Measurements from ENCODE around the gene TM4SF4.

The TM4SF4 gene

DNA sequence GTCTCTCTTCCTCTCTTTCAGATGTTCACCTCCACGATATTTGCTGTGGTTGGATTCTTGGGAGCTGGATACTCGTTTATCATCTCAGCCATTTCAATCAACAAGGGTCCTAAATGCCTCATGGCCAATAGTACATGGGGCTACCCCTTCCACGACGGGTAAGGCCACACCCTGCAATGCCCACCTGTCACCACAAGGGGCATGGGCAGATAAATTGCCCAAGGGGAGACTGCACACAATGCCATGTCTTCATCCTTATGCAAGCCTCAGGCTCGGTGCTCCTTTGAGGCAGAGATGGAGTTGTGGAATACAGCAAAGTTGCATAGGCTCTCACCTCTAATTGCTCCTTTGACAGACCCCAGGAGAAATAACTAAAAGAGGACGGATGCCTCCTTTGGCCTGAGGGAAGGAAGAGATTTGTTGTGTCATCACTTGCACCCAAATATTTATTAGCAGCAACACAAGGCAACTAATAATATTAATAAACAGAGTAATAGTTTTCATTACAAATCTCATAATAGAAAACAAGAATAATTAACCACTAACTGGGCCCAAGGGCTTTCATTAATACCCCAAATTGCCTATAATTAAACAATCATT lies 13.2 kb downstream of the TM4SF4 start:
- DNase-seq (ENCODE audit: low read depth), result no peak

DNA sequence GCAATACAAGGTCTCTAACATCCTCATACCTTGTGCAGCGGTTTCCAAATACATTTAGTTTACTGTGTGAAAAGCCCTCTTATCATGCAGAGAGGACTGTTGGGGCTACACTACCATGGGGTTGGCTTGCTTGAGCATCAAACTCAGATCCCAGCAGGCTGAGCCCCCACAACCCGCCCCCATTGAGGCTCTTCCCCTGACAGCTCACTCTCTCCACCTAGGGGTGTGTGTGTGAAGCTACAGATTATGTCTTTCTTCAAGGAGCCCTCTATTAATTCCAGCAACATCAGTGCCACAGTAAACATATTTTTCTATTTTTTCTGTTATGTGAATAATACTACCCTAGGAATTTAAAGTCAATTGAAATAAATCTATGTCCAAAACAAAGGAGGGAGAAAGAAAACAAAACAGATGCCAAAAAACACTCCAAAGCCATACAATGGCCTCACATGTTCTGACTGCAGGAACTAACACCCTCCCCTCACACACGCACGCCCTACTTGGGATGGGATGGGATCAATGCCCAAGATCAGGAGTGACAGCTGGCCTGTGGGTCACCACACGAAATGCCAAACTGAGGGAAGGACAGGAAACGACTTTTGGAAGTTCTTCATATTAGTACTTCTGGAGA lies 14.7 kb downstream of the TM4SF4 start:
- DNase-seq (ENCODE audit: low read depth), result no peak

DNA sequence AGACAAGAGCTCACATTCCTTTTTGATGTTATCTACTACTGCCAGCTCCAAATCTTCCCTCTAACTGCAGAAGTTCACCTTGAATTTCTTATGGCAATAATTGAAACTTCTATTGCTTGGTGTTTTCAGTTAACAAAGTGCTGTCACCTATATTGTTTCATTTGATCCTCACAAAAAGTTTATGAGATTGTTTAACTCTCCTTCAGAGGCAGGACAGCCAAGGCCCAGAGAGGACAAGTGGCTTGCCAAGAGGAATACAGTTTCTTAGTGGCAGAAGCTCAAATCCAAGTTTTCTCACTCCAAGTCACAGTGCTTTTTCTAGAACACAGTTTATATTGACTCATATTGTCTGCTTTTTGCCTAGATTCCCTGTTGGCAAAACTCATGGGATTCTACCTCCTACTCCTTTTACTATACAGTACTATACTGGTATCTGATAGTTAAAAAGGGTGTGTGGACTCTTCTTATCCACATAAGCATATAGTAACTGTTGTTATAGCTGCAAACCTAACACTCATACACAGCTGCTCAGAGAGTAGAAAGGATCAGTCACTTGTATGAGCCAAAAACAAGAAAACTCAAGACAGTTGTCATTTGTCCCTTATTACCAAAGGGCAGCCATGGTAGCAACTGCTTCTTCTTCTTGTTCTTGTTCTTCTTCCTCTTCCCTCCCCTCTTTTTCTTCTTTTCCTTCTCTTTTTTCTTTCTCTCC lies 15.9 kb downstream of the TM4SF4 start:
- DNase-seq (ENCODE audit: low read depth), result no peak

DNA sequence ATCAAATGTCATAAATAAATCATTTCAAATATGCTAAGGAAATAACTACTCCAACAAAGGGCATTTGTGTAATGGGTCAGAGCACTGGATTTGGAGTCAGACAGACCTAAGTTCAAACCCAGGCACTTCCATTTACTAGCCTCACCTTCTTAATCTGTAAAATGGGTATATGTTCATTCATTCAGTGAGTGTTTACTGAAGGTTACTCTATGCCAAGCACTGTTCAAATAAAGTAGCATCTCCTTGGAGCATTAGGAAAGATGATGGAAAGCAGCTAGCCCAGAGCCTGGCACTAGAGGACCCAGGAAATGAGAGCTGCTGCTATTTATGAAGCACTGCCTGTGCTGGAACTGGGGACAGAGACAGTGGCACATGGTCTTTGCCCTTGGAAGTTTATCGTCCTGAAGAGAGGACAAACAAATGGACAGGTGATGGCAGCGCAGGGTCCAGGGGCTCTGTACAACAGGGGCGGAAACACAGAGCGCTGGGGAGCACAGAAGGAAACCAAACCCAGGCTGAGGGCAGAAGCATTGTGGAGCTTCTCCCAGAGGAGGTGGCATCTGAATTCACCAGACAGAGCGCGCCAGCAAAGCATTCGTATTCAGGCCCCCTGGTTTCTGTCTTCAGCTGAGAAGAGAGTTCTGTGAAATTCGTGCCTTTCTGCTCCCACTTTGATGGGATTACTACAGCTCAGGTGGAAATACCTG lies 19.0 kb downstream of the TM4SF4 start:
- DNase-seq (ENCODE audit: low read depth), result no peak

DNA sequence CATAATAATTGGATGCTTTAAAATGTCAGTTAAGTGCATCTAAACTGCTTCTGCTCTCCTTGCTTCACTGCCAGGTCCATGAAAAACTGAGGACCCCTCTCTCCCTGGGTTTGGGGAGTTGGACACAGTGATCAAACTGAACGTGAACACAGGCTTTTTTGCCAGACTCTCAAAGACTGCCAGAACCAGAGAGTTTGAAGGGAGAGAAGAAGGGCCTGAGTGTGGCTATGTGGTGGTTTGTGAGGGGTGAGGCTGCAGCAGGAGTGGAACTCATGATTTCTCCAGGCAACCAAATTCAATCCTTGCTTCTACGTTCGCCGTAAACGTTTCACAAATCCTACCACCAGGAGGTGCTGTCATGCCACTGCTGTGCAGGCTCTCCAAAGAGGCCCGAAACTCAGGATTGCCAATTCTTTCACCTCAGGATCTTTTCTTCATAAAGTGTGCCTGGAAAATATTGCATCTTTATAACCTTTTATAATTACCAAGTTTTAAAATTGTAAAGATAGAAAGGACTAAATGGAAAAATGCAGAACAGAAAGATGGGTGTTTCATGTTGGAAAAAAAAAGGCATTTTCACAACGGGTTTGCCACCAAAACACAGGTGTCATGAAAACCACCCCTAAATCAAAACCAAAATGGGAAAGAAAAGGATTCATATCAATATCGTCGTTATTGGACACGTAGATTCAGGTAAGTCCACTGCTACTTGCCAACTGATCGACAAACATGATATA lies 19.7 kb downstream of the TM4SF4 start:
- DNase-seq (ENCODE audit: low read depth), result no peak

DNA sequence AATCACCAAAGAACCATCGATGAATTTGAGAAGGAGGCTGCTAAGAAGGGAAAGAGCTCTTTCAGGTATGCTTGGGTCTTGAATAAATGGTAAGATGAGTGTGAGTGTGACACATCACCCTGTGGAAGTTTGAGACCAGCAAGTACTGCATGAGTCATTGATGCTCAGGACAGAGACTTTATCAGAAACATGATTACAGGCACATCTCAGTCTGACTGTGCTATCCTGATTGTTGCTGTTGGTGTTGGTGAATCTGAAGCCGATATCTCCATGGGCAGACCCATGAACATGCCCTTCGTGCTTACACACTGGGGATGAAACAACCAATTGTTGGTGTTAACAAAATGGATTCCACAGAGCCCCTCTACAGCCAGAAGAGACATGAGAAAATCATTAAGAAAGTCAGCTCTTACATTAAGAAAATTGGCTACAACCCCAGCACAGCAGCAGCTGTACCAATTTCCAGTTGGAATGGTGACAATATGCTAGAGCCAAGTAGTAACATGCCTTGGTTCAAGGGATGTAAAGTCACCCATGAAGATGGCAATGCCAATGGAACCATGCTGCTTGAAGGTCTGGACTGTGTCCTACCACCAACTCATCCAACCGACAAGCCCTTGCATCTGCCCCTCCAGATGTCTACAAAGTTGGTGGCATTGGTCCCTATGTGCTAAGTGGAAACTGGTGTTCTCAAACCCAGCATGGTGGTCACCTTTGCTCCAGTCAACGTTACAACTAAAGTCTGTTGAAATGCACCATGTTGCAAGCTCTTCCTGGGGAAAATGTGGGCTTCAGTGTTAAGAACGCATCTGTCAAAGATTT lies 20.5 kb downstream of the TM4SF4 start:
- no peak for DNase-seq (ENCODE audit: low read depth)

DNA sequence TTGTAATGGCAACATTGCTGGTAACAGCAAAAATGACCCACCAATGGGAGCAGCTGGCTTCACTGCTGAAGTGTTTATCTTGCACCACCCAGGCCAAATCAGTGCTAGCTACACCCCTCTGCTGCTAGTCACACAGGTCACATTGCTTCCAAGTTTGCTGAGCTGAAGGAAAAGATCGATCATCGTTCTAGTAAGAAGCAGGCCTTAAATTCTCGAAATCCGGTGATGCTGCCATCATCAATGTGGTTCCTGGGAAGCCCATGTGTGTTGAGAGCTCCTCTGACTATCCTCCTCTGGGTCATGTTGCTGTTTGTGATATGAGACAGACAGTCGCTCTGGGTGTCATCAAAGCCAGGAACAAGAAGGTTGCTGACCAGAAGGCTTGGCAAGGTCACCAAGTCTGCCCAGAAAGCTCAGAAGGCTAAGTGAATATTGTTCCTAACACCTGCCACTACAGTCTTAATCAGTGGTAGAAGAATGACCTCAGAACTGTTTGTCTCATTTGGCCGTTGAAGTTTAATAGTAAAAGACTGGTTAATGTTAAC lies 21.2 kb downstream of the TM4SF4 start:
- no peak for DNase-seq (ENCODE audit: low read depth)

DNA sequence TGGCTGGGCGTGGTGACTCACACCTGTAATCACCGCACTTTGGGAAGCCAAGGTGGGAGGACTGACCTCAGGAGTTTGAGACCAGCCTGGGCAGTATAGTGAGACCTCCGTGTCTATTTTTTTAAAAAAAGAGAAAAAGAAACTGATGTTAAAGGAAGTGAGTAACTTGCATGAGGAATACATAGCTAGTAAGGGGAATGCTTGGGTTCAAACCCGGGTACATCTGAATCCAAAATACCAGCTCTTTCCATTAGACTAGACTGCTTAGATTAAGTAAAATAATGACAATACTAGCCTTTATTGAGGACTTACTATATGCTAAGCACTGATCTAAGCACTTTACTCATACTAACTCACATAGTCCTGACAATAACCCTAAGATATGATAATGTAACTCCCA lies 22.4 kb downstream of the TM4SF4 start:
- DNase-seq (ENCODE audit: low read depth), result no peak

DNA sequence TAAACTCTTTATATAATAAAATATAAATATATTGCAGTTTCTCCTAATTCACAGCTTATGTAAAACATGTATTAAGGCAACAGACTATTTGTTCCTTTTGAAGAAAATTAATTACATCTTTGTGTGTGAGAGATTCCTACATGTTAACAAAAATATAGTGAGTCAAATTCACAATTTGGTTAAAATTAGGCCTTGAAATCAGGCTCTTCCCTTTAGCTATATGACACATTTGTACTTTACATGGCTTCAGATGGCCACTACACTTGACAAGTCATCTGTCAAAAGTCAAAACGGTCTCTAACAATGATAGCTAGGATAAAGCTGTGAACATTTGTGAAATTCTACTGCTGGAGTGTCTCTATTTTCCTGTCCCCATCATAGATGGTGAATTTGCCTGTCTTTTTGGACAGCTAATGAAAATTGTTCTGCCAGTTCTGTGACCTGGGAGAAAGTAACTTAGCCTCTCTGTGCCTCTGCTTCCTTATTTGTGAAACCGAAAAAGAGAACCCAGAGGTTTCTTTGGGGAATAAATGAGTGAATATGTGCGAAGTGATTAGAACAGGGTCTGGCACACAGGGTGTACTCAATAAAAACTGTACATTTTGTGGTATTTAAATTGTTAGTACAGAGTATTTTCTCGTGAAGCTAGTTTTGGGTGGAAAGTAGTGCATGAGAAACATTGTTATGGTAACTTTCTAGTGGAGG lies 23.6 kb downstream of the TM4SF4 start:
- no peak for DNase-seq (ENCODE audit: low read depth)

DNA sequence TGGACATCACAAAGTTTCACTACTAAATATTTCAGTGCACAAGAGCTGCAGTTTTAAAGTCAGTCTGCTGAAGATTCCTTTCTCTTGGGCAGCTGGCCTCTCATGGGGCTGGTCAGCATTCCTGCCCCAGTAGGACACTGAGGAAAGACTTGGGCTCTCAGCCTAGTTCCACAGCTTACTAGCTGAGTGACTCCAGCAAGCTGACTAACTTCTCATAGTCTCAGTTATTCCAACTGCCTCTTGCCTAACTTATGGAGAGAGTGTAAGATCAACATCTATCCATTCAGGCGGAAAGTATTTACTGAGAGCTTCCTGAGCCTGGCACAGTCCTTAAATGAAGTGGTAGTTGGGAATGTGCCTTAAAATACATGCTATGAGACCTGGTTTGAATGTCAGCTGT lies 27.0 kb downstream of the TM4SF4 start:
- DNase-seq (ENCODE audit: low read depth), result no peak

DNA sequence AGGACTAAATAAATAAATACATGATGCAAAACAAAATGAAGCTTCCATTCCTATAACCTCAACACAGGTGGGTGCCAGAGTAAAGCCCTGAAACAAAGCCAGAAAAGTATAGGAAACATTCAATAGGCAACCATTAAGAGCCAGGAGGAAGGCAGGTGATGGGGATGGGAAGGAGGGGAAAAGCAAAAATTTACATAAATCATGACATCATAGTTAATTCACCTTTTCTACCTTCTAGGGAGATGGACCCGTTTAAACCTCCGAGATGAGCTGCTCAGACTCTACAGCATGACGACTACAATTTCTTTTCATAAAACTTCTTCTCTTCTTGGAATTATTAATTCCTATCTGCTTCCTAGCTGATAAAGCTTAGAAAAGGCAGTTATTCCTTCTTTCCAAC lies 27.9 kb downstream of the TM4SF4 start:
- DNase-seq (ENCODE audit: low read depth), result no peak

DNA sequence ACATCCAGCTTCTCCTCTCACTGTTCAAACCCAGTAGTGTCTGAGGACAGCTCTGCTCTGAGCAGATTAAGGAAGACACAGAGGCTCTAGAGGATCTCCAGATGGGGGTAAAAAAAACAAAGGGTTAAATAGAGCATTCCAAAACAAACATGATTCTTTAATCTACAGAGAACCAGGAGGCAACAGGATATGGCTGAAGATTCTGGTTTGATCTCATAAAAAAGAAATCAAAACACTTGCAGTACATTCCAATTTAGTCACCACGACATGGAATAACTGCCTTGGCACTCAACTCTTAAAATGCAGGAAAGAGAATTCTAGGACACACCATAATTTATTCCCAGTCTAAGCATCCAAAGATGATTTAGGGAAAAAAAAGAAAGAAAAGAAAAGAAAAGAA lies 32.0 kb downstream of the TM4SF4 start:
- DNase-seq (ENCODE audit: low read depth), result no peak

DNA sequence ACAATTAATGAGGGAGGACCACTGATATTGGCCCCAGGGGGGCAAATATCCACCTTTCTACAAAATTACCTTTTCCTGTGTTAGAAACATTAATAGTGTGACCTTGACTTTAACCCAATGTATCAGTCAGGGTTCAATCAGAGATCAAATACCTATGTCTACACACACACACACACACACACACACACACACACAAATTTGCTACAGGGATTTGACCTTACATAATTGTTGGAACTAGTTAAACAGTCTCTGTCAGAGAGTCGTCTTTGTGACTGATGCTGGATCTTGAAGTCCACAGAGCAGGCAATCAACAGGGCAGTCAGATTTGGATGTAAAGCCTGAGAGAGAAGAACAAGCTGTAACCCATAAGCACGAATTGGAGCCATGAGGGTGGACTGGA lies 32.5 kb downstream of the TM4SF4 start:
- DNase-seq (ENCODE audit: low read depth), result no peak

DNA sequence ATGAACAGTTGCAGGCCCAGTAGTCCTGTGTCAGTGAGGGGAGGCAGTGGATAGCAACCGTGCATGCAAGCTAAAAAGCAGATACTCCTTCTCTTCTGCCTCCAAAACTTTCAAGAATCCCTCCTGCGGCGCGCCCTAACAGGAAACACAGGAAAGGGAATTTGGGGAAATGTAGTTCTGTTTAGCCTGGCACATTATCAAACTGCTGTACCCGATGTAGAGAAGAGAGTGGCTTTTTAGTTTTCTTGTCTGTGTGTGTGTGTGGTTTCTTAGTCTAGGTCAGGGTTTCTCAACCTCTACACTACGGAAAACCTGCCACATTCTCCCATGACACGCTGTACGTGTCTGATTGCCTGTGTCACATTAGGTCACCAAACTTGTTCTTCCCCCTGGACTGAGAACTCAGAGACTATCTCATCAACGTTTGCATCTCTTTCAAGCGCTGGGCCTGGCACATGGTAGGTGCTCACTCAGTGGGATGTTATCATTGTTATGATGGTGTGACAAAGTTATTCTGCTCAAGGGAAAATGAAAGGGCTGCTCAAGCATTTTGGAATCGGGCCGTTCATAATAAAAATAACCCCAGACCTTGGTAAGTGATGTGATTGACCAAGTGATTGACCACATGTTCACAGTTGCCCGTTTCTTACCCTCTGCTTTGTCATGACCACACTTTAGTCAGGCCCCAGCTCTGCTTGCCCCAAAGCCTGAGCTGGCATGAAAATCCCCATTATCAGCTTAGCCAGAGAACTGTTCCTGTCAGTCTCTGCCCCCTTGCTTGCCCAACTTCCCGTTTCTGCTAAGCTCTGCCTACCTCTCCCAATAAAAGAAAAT lies 33.2 kb downstream of the TM4SF4 start:
- no peak for DNase-seq (ENCODE audit: low read depth)

DNA sequence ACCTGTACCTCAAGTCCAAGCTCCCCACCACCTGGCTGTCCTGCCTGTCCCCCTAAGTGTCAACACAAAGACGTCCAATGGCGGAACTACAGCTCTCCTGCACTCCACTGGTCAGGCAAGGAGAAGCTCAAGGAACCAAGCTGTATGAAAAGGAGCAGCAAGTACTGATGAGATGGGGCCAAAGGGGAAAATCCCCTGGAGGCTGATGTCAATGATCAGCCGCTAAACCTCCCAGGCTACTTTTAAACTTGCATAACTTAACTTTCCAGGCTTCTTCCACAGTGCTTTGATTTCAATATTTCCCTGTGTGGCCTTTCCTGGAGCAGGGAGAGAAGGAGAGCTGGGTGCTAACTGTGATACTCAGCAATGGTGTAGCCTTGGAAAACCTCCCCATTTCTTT lies 35.0 kb downstream of the TM4SF4 start:
- no peak for DNase-seq (ENCODE audit: low read depth)

DNA sequence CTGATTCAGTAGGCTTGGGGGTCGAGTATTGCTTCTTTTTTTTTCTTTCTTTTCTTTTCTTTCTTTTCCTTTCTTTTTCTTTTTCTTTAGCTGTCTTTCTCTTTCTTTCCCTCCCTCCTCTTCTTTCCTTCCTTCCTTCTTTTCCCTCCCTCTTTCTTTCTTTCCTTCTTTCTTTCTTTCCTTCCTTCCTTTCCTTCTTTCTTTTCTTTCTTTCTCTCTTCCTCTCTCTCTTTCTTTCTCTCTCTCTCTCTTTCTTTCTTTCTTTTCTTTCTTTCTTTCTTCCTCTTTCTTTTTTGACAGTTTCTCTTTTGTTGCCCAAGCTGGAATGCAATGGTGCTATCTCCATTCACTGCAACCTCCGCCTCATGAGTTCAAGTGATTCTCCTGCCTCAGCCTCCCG lies 36.0 kb downstream of the TM4SF4 start:
- DNase-seq (ENCODE audit: low read depth), result no peak

DNA sequence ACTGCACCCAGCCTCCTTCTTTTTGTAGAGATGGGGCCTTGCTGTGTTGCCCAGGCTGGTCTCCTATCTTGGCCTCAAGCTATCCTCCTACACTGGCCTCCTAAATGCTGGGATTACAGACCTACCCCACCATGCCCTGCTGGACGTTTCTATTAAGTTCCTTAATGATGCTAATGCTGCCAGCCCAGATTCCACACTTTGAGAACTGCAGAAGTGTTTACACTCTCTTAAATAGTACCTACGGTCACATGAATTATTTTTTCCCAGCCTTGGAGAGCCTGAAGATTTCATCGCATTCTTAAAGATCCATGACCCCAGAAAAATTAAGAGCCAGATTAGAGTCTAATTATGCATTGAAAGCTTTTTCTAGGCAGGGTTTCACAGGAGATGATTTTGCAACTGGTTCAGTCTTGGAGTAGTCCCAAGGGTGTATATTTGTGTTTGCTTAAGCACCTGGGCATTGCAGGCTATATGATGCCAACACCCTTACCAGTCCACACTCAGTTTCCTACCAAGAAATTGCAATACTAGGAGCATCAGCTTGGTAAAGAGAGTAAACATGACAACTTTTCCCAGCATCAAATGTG lies 36.6 kb downstream of the TM4SF4 start:
- DNase-seq (ENCODE audit: low read depth), result no peak

DNA sequence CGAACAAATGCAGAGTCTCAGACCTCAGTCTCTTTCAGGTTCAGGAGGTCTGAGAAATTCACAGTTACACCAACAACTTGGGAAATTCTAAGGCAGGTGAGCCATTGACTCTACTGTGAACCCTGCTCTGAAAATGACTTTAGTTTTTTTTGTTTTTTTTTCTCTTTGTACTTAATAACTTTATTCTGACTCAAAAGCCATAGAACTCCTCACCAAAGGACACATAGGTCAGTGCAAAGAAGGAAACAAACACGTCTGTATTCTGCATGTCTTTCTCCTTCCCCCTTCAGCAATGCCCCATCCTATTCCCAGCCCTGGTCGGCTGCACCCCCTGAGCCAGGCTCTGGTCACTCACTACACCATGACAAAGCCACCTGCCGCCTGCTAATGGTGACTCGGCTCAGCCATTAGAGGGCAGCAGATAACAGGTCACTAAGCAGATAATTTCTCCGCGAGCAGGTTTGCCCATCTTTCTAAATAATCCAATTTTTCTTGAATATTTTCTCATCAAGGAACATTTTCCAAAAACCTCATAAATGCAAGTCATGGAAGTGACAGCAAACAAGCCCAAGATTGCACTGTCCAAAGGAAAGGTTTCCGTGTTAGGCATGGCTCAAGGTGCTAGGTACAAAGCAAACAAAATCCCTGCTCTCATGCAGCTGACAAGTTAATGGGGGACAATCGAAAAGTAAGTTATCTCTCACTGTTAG lies 37.7 kb downstream of the TM4SF4 start:
- no peak for DNase-seq (ENCODE audit: low read depth)

DNA sequence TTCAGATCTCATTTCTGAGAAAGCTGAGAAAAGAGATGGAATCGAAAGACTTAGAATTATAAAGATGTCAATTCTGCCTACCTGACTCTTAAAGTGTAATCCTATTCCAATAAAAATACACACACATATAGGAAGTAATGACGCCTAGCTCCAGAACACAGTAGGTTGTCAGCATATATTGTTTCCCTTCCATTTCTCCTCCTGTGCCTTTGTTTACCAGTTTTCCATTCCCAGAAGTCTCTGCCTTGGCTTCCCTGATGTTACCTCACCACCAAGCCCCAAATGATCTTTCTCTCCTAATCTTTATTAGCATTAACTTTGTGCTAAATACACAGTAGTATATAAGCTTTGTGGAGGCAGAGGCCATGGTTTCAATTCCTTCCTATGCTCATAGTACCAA lies 40.0 kb downstream of the TM4SF4 start:
- no peak for DNase-seq (ENCODE audit: low read depth)

All from stimulated activated CD8-positive, alpha-beta memory T cell treated with anti-CD3 and anti-CD28 coated beads, Interleukin-12 subunit alpha, Interleukin-12 subunit beta, amount 100 ng/mL, for 1 hour (primary cell).